Activated naive CD4-positive, alpha-beta T cell treated with anti-CD3 and anti-CD28 coated beads, Interleukin-2, amount 10 ng/mL, durations not matched to agents 7 days and 5 days (primary cell): ENCODE data around the gene GRB10.

Experiments used
- CTCF ChIA-PET: fragments of 350-600 bp; sonication (Branson Sonifier 250); formaldehyde crosslinking; loops from one replicate; lab custom pipeline; 2021; ENCODE audit warnings: antibody characterized with exemption; lab: Charles Lee
- DNase-seq: peaks from one replicate; pipeline ENCODE4 v3.0.0-alpha.2; 2020
- H3K27ac Mint-ChIP-seq: one replicate; pipeline ENCODE4 v1.8.0; 2021; ENCODE audit warnings: mild to moderate bottlenecking, moderate library complexity, mixed read lengths
- H3K27me3 Mint-ChIP-seq: one replicate; pipeline ENCODE4 v1.8.0; 2021; ENCODE audit warnings: mild to moderate bottlenecking, mixed read lengths
- H3K36me3 Mint-ChIP-seq: one replicate; pipeline ENCODE4 v1.8.0; 2021; ENCODE audit warnings: mixed read lengths
- H3K4me1 Mint-ChIP-seq: one replicate; pipeline ENCODE4 v1.8.0; 2021; ENCODE audit warnings: mixed read lengths
- H3K4me3 Mint-ChIP-seq: one replicate; pipeline ENCODE4 v1.8.0; 2021; ENCODE audit warnings: mild to moderate bottlenecking, moderate library complexity, mixed read lengths
- H3K9me3 Mint-ChIP-seq: one replicate; pipeline ENCODE4 v1.8.0; 2021; ENCODE audit warnings: mixed read lengths

GRB10 gene

GRCh38 chr7:50704844-50705243, 77.9 kb downstream of the GRB10 start:
- H3K27ac Mint-ChIP-seq = no peak overlapping the region
- no peak for DNase-seq
- no peaks in the 10 kb centered on the region for H3K9me3 Mint-ChIP-seq
- H3K4me1 Mint-ChIP-seq = no peaks in the 10 kb centered on the region
- no peak overlapping the region for H3K4me3 Mint-ChIP-seq
- no peaks in the 10 kb centered on the region for H3K36me3 Mint-ChIP-seq
- CTCF ChIA-PET = interaction anchor here (1.2 kb wide), 1 partner anchor 237 kb away, joined by 3 read pairs; no protein-coding TSS in a partner anchor
- peaks cover 6% of the 10 kb centered on the region for H3K27me3 Mint-ChIP-seq

- H3K4me3 Mint-ChIP-seq = no peak overlapping the region
- no peak overlapping the region for H3K27ac Mint-ChIP-seq
- peaks cover 5% of the 10 kb centered on the region for H3K27me3 Mint-ChIP-seq
- no peaks in the 10 kb centered on the region for H3K36me3 Mint-ChIP-seq
- no peaks in the 10 kb centered on the region for H3K9me3 Mint-ChIP-seq
- H3K4me1 Mint-ChIP-seq = no peaks in the 10 kb centered on the region
- CTCF ChIA-PET = interaction anchor here (1.2 kb wide), 1 partner anchor 236 kb away, joined by 3 read pairs; no protein-coding TSS in a partner anchor
- no peak for DNase-seq
Observed at GRCh38 chr7:50703654-50704053, 79.0 kb downstream of the GRB10 start.

GRCh38 chr7:50699143-50699542, 83.6 kb downstream of the GRB10 start:
- H3K36me3 Mint-ChIP-seq = no peaks in the 10 kb centered on the region

GRCh38 chr7:50697748-50698147, 84.9 kb downstream of the GRB10 start:
- H3K27me3 Mint-ChIP-seq = no peaks in the 10 kb centered on the region
- DNase-seq = no peak
- no peak overlapping the region for H3K4me3 Mint-ChIP-seq
- no peaks in the 10 kb centered on the region for H3K9me3 Mint-ChIP-seq
- no peaks in the 10 kb centered on the region for H3K36me3 Mint-ChIP-seq
- peaks cover 5% of the 10 kb centered on the region for H3K4me1 Mint-ChIP-seq
- no peak overlapping the region for H3K27ac Mint-ChIP-seq
- CTCF ChIA-PET = interaction anchor here (0.6 to 2.5 kb wide), 6 partner anchors 10 to 463 kb away, joined by 3 to 10 read pairs (median 4); no protein-coding TSS in a partner anchor

More at GRCh38 chr7:50699143-50699542, 83.6 kb downstream of the GRB10 start:
- CTCF ChIA-PET = interaction anchor here (2.5 kb wide), 1 partner anchor 462 kb away, joined by 10 read pairs; no protein-coding TSS in a partner anchor
- Mint-ChIP-seq H3K4me3 (no peak overlapping the region), H3K27ac (no peak overlapping the region), H3K27me3 (no peaks in the 10 kb centered on the region), H3K4me1 (peaks cover 5% of the 10 kb centered on the region), H3K9me3 (no peaks in the 10 kb centered on the region)
- DNase-seq = no peak

GRCh38 chr7:50696810-50697582, 85.7 kb downstream of the GRB10 start:
- Mint-ChIP-seq H3K27me3 (no peaks in the 10 kb centered on the region), H3K9me3 (no peaks in the 10 kb centered on the region), H3K27ac (no peak overlapping the region), H3K4me1 (peaks cover 5% of the 10 kb centered on the region), H3K36me3 (no peaks in the 10 kb centered on the region), H3K4me3 (no peak overlapping the region)
- CTCF ChIA-PET = interaction anchor here (0.6 to 2.5 kb wide), 9 partner anchors 9 to 464 kb away, joined by 3 to 10 read pairs (median 3); no protein-coding TSS in a partner anchor
- peak; percentile 54 for DNase-seq

GRCh38 chr7:50695026-50695425, 87.7 kb downstream of the GRB10 start:
- no peaks in the 10 kb centered on the region for H3K9me3 Mint-ChIP-seq
- CTCF ChIA-PET = interaction anchor here (0.8 kb wide), 1 partner anchor 446 kb away, joined by 3 read pairs; no protein-coding TSS in a partner anchor
- H3K27ac Mint-ChIP-seq = no peak overlapping the region
- no peaks in the 10 kb centered on the region for H3K27me3 Mint-ChIP-seq
- H3K36me3 Mint-ChIP-seq = no peaks in the 10 kb centered on the region
- no peak for DNase-seq
- H3K4me3 Mint-ChIP-seq = no peak overlapping the region
- peaks cover 5% of the 10 kb centered on the region for H3K4me1 Mint-ChIP-seq

GRCh38 chr7:50693455-50694130, 89.1 kb downstream of the GRB10 start:
- H3K36me3 Mint-ChIP-seq = no peaks in the 10 kb centered on the region

GRCh38 chr7:50690541-50691011, 92.1 kb downstream of the GRB10 start:
- no peak overlapping the region for H3K27ac Mint-ChIP-seq
- no peaks in the 10 kb centered on the region for H3K27me3 Mint-ChIP-seq
- no peak overlapping the region for H3K4me3 Mint-ChIP-seq
- H3K4me1 Mint-ChIP-seq = no peaks in the 10 kb centered on the region
- DNase-seq = no peak
- H3K36me3 Mint-ChIP-seq = no peaks in the 10 kb centered on the region
- H3K9me3 Mint-ChIP-seq = no peaks in the 10 kb centered on the region
- CTCF ChIA-PET = no interaction called here

More at GRCh38 chr7:50693455-50694130, 89.1 kb downstream of the GRB10 start:
- DNase-seq = no peak
- no peaks in the 10 kb centered on the region for H3K9me3 Mint-ChIP-seq
- H3K4me1 Mint-ChIP-seq = peaks cover 5% of the 10 kb centered on the region
- H3K27me3 Mint-ChIP-seq = no peaks in the 10 kb centered on the region
- CTCF ChIA-PET = interaction anchor here (1.0 kb wide), 1 partner anchor 305 kb away, joined by 3 read pairs; no protein-coding TSS in a partner anchor
- H3K27ac Mint-ChIP-seq = no peak overlapping the region
- H3K4me3 Mint-ChIP-seq = no peak overlapping the region

GRCh38 chr7:50688226-50688590, 94.5 kb downstream of the GRB10 start:
- DNase-seq = no peak
- Mint-ChIP-seq H3K4me1 (no peaks in the 10 kb centered on the region), H3K4me3 (no peak overlapping the region), H3K27ac (no peak overlapping the region), H3K9me3 (no peaks in the 10 kb centered on the region), H3K36me3 (no peaks in the 10 kb centered on the region), H3K27me3 (no peaks in the 10 kb centered on the region)
- CTCF ChIA-PET = interaction anchor here (1.2 to 1.3 kb wide), 2 partner anchors 9 kb away, joined by 3 read pairs; no protein-coding TSS in a partner anchor

- H3K36me3 Mint-ChIP-seq = no peaks in the 10 kb centered on the region
- DNase-seq = no peak
- no peaks in the 10 kb centered on the region for H3K27me3 Mint-ChIP-seq
- CTCF ChIA-PET = interaction anchor here (1.2 to 1.3 kb wide), 2 partner anchors 8 to 10 kb away, joined by 3 read pairs; no protein-coding TSS in a partner anchor
- no peak overlapping the region for H3K4me3 Mint-ChIP-seq
- H3K27ac Mint-ChIP-seq = no peak overlapping the region
- H3K9me3 Mint-ChIP-seq = no peaks in the 10 kb centered on the region
- H3K4me1 Mint-ChIP-seq = no peaks in the 10 kb centered on the region
Observed at GRCh38 chr7:50687575-50688225, 95.0 kb downstream of the GRB10 start.

GRCh38 chr7:50687096-50687495, 95.6 kb downstream of the GRB10 start:
- no peaks in the 10 kb centered on the region for H3K9me3 Mint-ChIP-seq
- no peak for DNase-seq
- no peaks in the 10 kb centered on the region for H3K4me1 Mint-ChIP-seq
- peaks cover 2% of the 10 kb centered on the region for H3K27me3 Mint-ChIP-seq
- CTCF ChIA-PET = no interaction called here
- H3K36me3 Mint-ChIP-seq = no peaks in the 10 kb centered on the region
- no peak overlapping the region for H3K4me3 Mint-ChIP-seq
- H3K27ac Mint-ChIP-seq = no peak overlapping the region

- Mint-ChIP-seq H3K4me3 (no peak overlapping the region), H3K9me3 (no peaks in the 10 kb centered on the region), H3K27me3 (peaks cover 6% of the 10 kb centered on the region), H3K36me3 (no peaks in the 10 kb centered on the region), H3K4me1 (no peaks in the 10 kb centered on the region), H3K27ac (no peak overlapping the region)
- CTCF ChIA-PET = no interaction called here
- no peak for DNase-seq
Observed at GRCh38 chr7:50685135-50686065, 97.3 kb downstream of the GRB10 start.

- H3K27ac Mint-ChIP-seq = no peak overlapping the region
- no peaks in the 10 kb centered on the region for H3K36me3 Mint-ChIP-seq
- peaks cover 6% of the 10 kb centered on the region for H3K27me3 Mint-ChIP-seq
- no peak overlapping the region for H3K4me3 Mint-ChIP-seq
- CTCF ChIA-PET = no interaction called here
- no peak for DNase-seq
- H3K9me3 Mint-ChIP-seq = no peaks in the 10 kb centered on the region
- H3K4me1 Mint-ChIP-seq = no peaks in the 10 kb centered on the region
Observed at GRCh38 chr7:50684713-50685075, 98.0 kb downstream of the GRB10 start.
